PC-3 (cell line): ENCODE measurements around the gene REEP3. TPM values are rescaled to one million over a fixed set of nuclear protein-coding genes. Genes with fewer than 3 reads are reported as not detected.

Source experiments
- ATAC-seq: fragments of 200-7000 bp; cut with Tn5 transposase; 2 replicates; pipeline ENCODE4 v1.9.1; 2020; ENCODE audit warnings: mild to moderate bottlenecking, moderate library complexity
- BruUV-seq: library from RNA; stranded (reverse); fragments of 400-500 nt; replicated peaks from 2 replicates; lab custom pipeline; 2021; lab: Mats Ljungman, UMichigan
- CTCF ChIA-PET: fragments of 300-600 bp; sonication (Branson Sonifier 250); formaldehyde crosslinking; loops from one replicate; lab custom pipeline; 2022; ENCODE audit warnings: antibody characterized with exemption; lab: Charles Lee
- POLR2A ChIA-PET: fragments of 300-600 bp; sonication (Branson Sonifier 250); formaldehyde crosslinking; loops from one replicate; lab custom pipeline; 2022; ENCODE audit warnings: antibody characterized with exemption; ENCODE audit not compliant: unreplicated experiment; lab: Charles Lee
- DNase-seq: peaks from one replicate; pipeline ENCODE4 v3.0.0-alpha.2; 2015
- H2AFZ ChIP-seq: fragments of 300-600 bp; sonication (generic); 2 replicates; pipeline ENCODE4 v1.6.0; 2016; ENCODE audit warnings: antibody characterized with exemption, low read length
- H3F3A ChIP-seq: fragments of 300-600 bp; sonication (generic); one replicate; pipeline ENCODE4 v1.6.0; 2017; ENCODE audit warnings: antibody characterized with exemption, low read length, control low read depth, mild to moderate bottlenecking; ENCODE audit not compliant: unreplicated experiment
- H3K27ac ChIP-seq: fragments of 300-600 bp; sonication (generic); 2 replicates; pipeline ENCODE4 v1.5.1; 2016; ENCODE audit warnings: mild to moderate bottlenecking, low read length
- H3K27me3 ChIP-seq: fragments of 300-600 bp; sonication (generic); 2 replicates; pipeline ENCODE4 v1.6.1; 2016; ENCODE audit warnings: low read length, mixed read lengths
- H3K36me3 ChIP-seq: fragments of 300-600 bp; sonication (generic); 2 replicates; pipeline ENCODE4 v1.6.1; 2016; ENCODE audit warnings: low read depth, mixed run types, low read length, mixed read lengths
- H3K4me1 ChIP-seq: fragments of 300-600 bp; sonication (generic); 2 replicates; pipeline ENCODE4 v1.5.1; 2016; ENCODE audit warnings: low read length; ENCODE audit not compliant: insufficient read depth
- H3K4me2 ChIP-seq: fragments of 300-600 bp; sonication (generic); 2 replicates; pipeline ENCODE4 v1.6.0; 2016; ENCODE audit warnings: low read length
- H3K4me3 ChIP-seq: fragments of 300-600 bp; sonication (generic); 2 replicates; pipeline ENCODE4 v1.5.1; 2016; ENCODE audit warnings: mild to moderate bottlenecking, low read length, mixed read lengths
- H3K79me2 ChIP-seq: fragments of 300-600 bp; sonication (generic); 2 replicates; pipeline ENCODE4 v1.6.1; 2017; ENCODE audit warnings: low read length, mixed read lengths
- H3K9ac ChIP-seq: fragments of 300-600 bp; sonication (generic); 2 replicates; pipeline ENCODE4 v1.6.0; 2016; ENCODE audit warnings: mild to moderate bottlenecking, low read length
- H3K9me2 ChIP-seq: fragments of 300-600 bp; sonication (generic); replicated peaks from 2 replicates; pipeline ENCODE4 v1.6.1; 2016; ENCODE audit warnings: mixed run types, low read length, mixed read lengths
- H3K9me3 ChIP-seq: fragments of 300-600 bp; sonication (generic); 2 replicates; pipeline ENCODE4 v1.6.1; 2016; ENCODE audit warnings: low read length, mixed read lengths
- H4K20me1 ChIP-seq: fragments of 300-600 bp; sonication (generic); 2 replicates; pipeline ENCODE4 v1.6.1; 2016; ENCODE audit warnings: low read length, mixed read lengths
- CTCF ChIP-seq: fragments of 300-600 bp; sonication (generic); conservative IDR thresholded peaks from 2 replicates; pipeline ENCODE4 v1.5.1; 2017; ENCODE audit warnings: antibody characterized with exemption, low read depth, mild to moderate bottlenecking, low read length
- EZH2 ChIP-seq: fragments of 300-600 bp; sonication (generic); IDR thresholded peaks from one replicate; pipeline ENCODE4 v1.6.1; 2017; ENCODE audit warnings: antibody characterized with exemption, mild to moderate bottlenecking, low read length; ENCODE audit not compliant: unreplicated experiment
- EZH2phosphoT487 ChIP-seq: fragments of 300-600 bp; sonication (generic); IDR thresholded peaks from 2 replicates; pipeline ENCODE4 v1.6.1; 2018; ENCODE audit warnings: mild to moderate bottlenecking, antibody characterized with exemption, low read length, borderline replicate concordance
- intact Hi-C: fragments of 100-400 bp; cut with micrococcal nuclease; formaldehyde crosslinking; loops from 2 replicates; pipeline ENCODE4 v1.9.0; 2023
- total RNA-seq: library from RNA; depleted of rRNA; stranded (reverse); fragments of >200 nt; gene quantifications from 2 replicates; pipeline ENCODE4 v1.2.3, GENCODE V29; 2014

Gene REEP3
- total RNA-seq, 1 experiment from 2014 or later, result 75.2 TPM

GRCh38 chr10:63553031-63553430 lies 31.8 kb downstream of the REEP3 start:
- H3K4me3 ChIP-seq, result peak overlapping the region; percentile 53
- H3F3A ChIP-seq, result peaks cover 29% of the 10 kb centered on the region
- H4K20me1 ChIP-seq, result no peaks in the 10 kb centered on the region
- peak overlapping the region; percentile 30 for H2AFZ ChIP-seq
- DNase-seq, result peak; percentile 99
- CTCF ChIA-PET, result interaction anchor here (0.6 to 1.2 kb wide), 5 partner anchors 14 to 284 kb away, joined by 3 to 4 read pairs (median 3); no protein-coding TSS in a partner anchor
- H3K27me3 ChIP-seq, result no peaks in the 10 kb centered on the region
- TF ChIP-seq EZH2phosphoT487 (no peak), CTCF (no peak), EZH2 (no peak)
- intact Hi-C loops, result loop anchor here (1.0 kb wide), 3 partner anchors 33 to 284 kb away; no protein-coding TSS in a partner anchor
- H3K9me2 ChIP-seq, result peaks cover 6% of the 10 kb centered on the region; the same call in 1 of the 2 replicates
- H3K36me3 ChIP-seq, result peaks cover 1% of the 10 kb centered on the region; the same call in 1 of the 2 replicates
- peaks cover 80% of the 10 kb centered on the region for H3K79me2 ChIP-seq
- no TSS peak for BruUV-seq
- peak overlapping the region; percentile 78 for H3K4me2 ChIP-seq
- H3K4me1 ChIP-seq, result peaks cover 58% of the 10 kb centered on the region
- no peaks in the 10 kb centered on the region for H3K9me3 ChIP-seq
- peak; percentile 64 for ATAC-seq
- POLR2A ChIA-PET, result interaction anchor here (0.5 to 3.0 kb wide), 12 partner anchors 14 to 336 kb away, joined by 3 to 43 read pairs (median 6); no protein-coding TSS in a partner anchor
- H3K9ac ChIP-seq, result peak overlapping the region; percentile 79
- H3K27ac ChIP-seq, result peak overlapping the region; percentile 92

- ChIA-PET CTCF (interaction anchor here (0.6 to 1.2 kb wide), 7 partner anchors 14 to 284 kb away, joined by 3 to 4 read pairs (median 4); no protein-coding TSS in a partner anchor), POLR2A (interaction anchor here (0.5 to 3.0 kb wide), 10 partner anchors 16 to 1527 kb away, joined by 3 to 14 read pairs (median 6); no protein-coding TSS in a partner anchor)
- H3K27me3 ChIP-seq, result no peaks in the 10 kb centered on the region
- H3K9me3 ChIP-seq, result no peaks in the 10 kb centered on the region
- peak overlapping the region; percentile 78 for H3K4me2 ChIP-seq
- H4K20me1 ChIP-seq, result no peaks in the 10 kb centered on the region
- ATAC-seq, result peak; percentile 55
- no peaks in the 10 kb centered on the region for H3K36me3 ChIP-seq
- H3K4me1 ChIP-seq, result peaks cover 53% of the 10 kb centered on the region
- no peak for TF ChIP-seq CTCF
- no peak for TF ChIP-seq EZH2
- no peak for TF ChIP-seq EZH2phosphoT487
- peaks cover 6% of the 10 kb centered on the region; the same call in 1 of the 2 replicates for H3K9me2 ChIP-seq
- H2AFZ ChIP-seq, result peak overlapping the region; percentile 30
- BruUV-seq, result no TSS peak
- peak; percentile 83 for DNase-seq
- H3K79me2 ChIP-seq, result peaks cover 80% of the 10 kb centered on the region
- H3K4me3 ChIP-seq, result peak overlapping the region; percentile 53
- peak overlapping the region; percentile 92 for H3K27ac ChIP-seq
- peaks cover 29% of the 10 kb centered on the region for H3F3A ChIP-seq
- H3K9ac ChIP-seq, result peak overlapping the region; percentile 79
- intact Hi-C loops, result loop anchor here (1.0 kb wide), 3 partner anchors 33 to 284 kb away; no protein-coding TSS in a partner anchor
Observed at GRCh38 chr10:63553473-63553872, 32.3 kb downstream of the REEP3 start.

- H3K4me1 ChIP-seq, result peaks cover 48% of the 10 kb centered on the region
- H3K4me2 ChIP-seq, result peak overlapping the region; percentile 78
- peak overlapping the region; percentile 1; the same call in 1 of the 2 replicates for H2AFZ ChIP-seq
- no TSS peak for BruUV-seq
- TF ChIP-seq CTCF, result no peak
- no peak for TF ChIP-seq EZH2
- H3K79me2 ChIP-seq, result peaks cover 80% of the 10 kb centered on the region
- H3K36me3 ChIP-seq, result no peaks in the 10 kb centered on the region
- peaks cover 29% of the 10 kb centered on the region for H3F3A ChIP-seq
- intact Hi-C loops, result loop anchor here (1.0 to 2.0 kb wide), 5 partner anchors 18 to 158 kb away; no protein-coding TSS in a partner anchor
- peak overlapping the region; percentile 53 for H3K9ac ChIP-seq
- ChIA-PET POLR2A (interaction anchor here (0.7 to 3.0 kb wide), 2 partner anchors 117 to 287 kb away, joined by 3 to 14 read pairs; no protein-coding TSS in a partner anchor), CTCF (interaction anchor here (0.7 kb wide), 1 partner anchor 146 kb away, joined by 3 read pairs; no protein-coding TSS in a partner anchor)
- H3K27ac ChIP-seq, result peak overlapping the region; percentile 92
- H3K9me2 ChIP-seq, result peaks cover 6% of the 10 kb centered on the region; the same call in 1 of the 2 replicates
- H3K27me3 ChIP-seq, result no peaks in the 10 kb centered on the region
- no peaks in the 10 kb centered on the region for H4K20me1 ChIP-seq
- DNase-seq (peak; percentile 89), ATAC-seq (peak; percentile 45)
- no peaks in the 10 kb centered on the region for H3K9me3 ChIP-seq
- H3K4me3 ChIP-seq, result peak overlapping the region; percentile 53
Observed at GRCh38 chr10:63554657-63555056, 33.5 kb downstream of the REEP3 start.
